Smooth muscle cell (in vitro differentiated cells): Measurements from ENCODE around the gene CASP4. TPM values are rescaled to one million over a fixed set of nuclear protein-coding genes. Genes with fewer than 3 reads are reported as not detected.
"Not testable (repeated sequence)": the region's sequence is repeated elsewhere in the genome, so short reads cannot be mapped to it uniquely, and the experiment has no call there.

Experiments
- DNase-seq: peaks from one replicate; lab custom pipeline; 2025; ENCODE audit not compliant: unreplicated experiment; lab: John Stamatoyannopoulos, UW
- H2AFZ ChIP-seq: fragments of 200-600 bp; sonication (generic); 2 replicates; pipeline ENCODE4 v1.6.0; 2016; ENCODE audit warnings: antibody characterized with exemption, low read depth, mild to moderate bottlenecking
- H3F3A ChIP-seq: fragments of 200-600 bp; sonication (generic); 2 replicates; pipeline ENCODE4 v1.6.0; 2017; ENCODE audit warnings: antibody characterized with exemption, low read depth
- H3K27ac ChIP-seq: fragments of 200-600 bp; sonication (generic); 2 replicates; pipeline ENCODE4 v1.5.1; 2016; ENCODE audit warnings: low read depth, mild to moderate bottlenecking
- H3K27me3 ChIP-seq: fragments of 200-600 bp; sonication (generic); 2 replicates; pipeline ENCODE4 v1.6.1; 2016; ENCODE audit warnings: low read depth, mild to moderate bottlenecking
- H3K36me3 ChIP-seq: fragments of 200-600 bp; sonication (generic); 2 replicates; pipeline ENCODE4 v1.5.1; 2016; ENCODE audit warnings: low read depth
- H3K4me1 ChIP-seq: fragments of 200-600 bp; sonication (generic); 2 replicates; pipeline ENCODE4 v1.5.1; 2016; ENCODE audit warnings: low read depth
- H3K4me2 ChIP-seq: fragments of 200-600 bp; sonication (generic); 2 replicates; pipeline ENCODE4 v1.6.0; 2016; ENCODE audit warnings: mild to moderate bottlenecking
- H3K4me3 ChIP-seq: fragments of 200-600 bp; sonication (generic); 2 replicates; pipeline ENCODE4 v1.5.1; 2016; ENCODE audit warnings: mild to moderate bottlenecking
- H3K79me2 ChIP-seq: fragments of 200-600 bp; sonication (generic); 2 replicates; pipeline ENCODE4 v1.6.0; 2016; ENCODE audit warnings: low read depth, mild to moderate bottlenecking
- H3K9ac ChIP-seq: fragments of 200-600 bp; sonication (generic); 2 replicates; pipeline ENCODE4 v1.6.0; 2016; ENCODE audit warnings: low read depth
- H3K9me3 ChIP-seq: fragments of 200-600 bp; sonication (generic); replicated peaks from 2 replicates; pipeline ENCODE4 v1.5.1; 2016; ENCODE audit warnings: low read depth
- H4K20me1 ChIP-seq: fragments of 200-600 bp; sonication (generic); 2 replicates; pipeline ENCODE4 v1.6.0; 2016; ENCODE audit warnings: low read depth
- CTCF ChIP-seq: fragments of 200-600 bp; sonication (generic); IDR thresholded peaks from 2 replicates; pipeline ENCODE4 v1.5.1; 2017; ENCODE audit warnings: borderline replicate concordance, mild to moderate bottlenecking, antibody characterized with exemption; ENCODE audit not compliant: insufficient read depth, poor library complexity, severe bottlenecking
- WGBS: methylation state at CpG from one replicate; pipeline ENCODE4 v1.1.7; 2016; ENCODE audit warnings: low lambda C conversion rate; 5-methylcytosine and 5-hydroxymethylcytosine counted together
- polyA plus RNA-seq: library from polyadenylated mRNA; unstranded; fragments of >200 nt; fragmentation: Nextera tagmentation; extraction: Ambion mirVana; gene quantifications from 2 replicates; pipeline ENCODE4 v1.2.1, GENCODE V29; 2016
- total RNA-seq: library from RNA; depleted of rRNA; stranded (reverse); fragments of >200 nt; gene quantifications from 2 replicates; pipeline ENCODE4 v1.2.3, GENCODE V29; 2014

The CASP4 gene
- total and polyA plus RNA-seq, 2 experiments from 2014 or later: 8.8 to 36.3 TPM

- Histone ChIP-seq H4K20me1 (no peaks in the 10 kb centered on the region), H3F3A (no peaks in the 10 kb centered on the region), H3K9ac (no peak overlapping the region), H3K36me3 (no peaks in the 10 kb centered on the region), H3K79me2 (no peaks in the 10 kb centered on the region), H2AFZ (no peak overlapping the region), H3K4me3 (no peak overlapping the region), H3K9me3 (no peaks in the 10 kb centered on the region), H3K27ac (no peak overlapping the region), H3K4me2 (no peak overlapping the region), H3K4me1 (no peaks in the 10 kb centered on the region), H3K27me3 (no peaks in the 10 kb centered on the region)
- no peak for TF ChIP-seq CTCF
- 72% methylated on average over 3 of the region's 3 CpGs for WGBS
- DNase-seq: no peak
Observed at GRCh38 chr11:104984808-104985207, 16.4 kb upstream of the CASP4 start.

DNA sequence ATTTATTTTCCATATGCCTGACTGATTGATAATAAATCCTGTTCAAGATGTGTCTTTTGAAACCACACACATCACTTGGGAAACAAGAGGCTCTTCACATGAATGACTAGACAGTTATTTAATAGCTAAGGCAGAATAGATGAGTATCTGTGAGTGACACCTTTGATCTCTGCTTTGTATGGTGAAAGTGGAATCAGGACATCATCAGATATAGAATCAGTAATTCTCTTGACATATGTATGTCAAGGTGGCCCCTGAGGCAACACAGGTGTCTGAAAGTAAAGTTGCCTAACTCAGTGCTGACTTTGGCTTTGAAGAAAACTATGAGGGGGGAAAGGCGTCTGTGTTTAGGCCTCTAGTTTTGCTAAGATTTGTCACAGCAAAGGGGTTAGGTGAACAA, 11.5 kb upstream of the CASP4 start:
- no peaks in the 10 kb centered on the region for H3K36me3 ChIP-seq
- no peak for DNase-seq
- no peak overlapping the region for H3K27ac ChIP-seq
- no peak overlapping the region for H3K9ac ChIP-seq
- no peaks in the 10 kb centered on the region for H4K20me1 ChIP-seq
- no peaks in the 10 kb centered on the region for H3K9me3 ChIP-seq
- H3F3A ChIP-seq: no peaks in the 10 kb centered on the region
- no peak overlapping the region for H3K4me2 ChIP-seq
- 64% methylated on average over 1 of the region's 1 CpG for whole genome bisulfite sequencing
- no peak for TF ChIP-seq CTCF
- H3K27me3 ChIP-seq: no peaks in the 10 kb centered on the region
- no peaks in the 10 kb centered on the region for H3K79me2 ChIP-seq
- no peak overlapping the region for H2AFZ ChIP-seq
- no peak overlapping the region for H3K4me3 ChIP-seq
- no peaks in the 10 kb centered on the region for H3K4me1 ChIP-seq

DNA sequence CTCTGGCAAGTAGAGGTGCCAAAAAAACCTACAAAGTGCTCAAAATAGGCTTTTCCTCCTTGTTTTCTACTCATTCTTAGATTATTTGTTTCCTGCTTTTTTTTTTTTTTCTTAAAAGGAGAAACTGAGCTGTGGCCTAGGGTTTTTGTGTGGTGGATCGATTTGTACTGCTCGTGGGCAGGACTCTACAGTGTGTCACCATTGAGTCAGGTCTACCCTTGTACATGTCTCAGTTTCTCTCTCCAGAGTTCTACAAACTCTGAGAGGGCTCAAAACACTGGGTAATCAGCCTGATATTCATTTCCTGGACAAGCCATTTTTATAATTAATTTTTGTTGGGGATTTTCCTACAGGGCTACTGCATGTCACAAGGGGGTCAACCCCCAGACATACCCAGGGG, 5.2 kb upstream of the CASP4 start:
- H3K4me1 ChIP-seq: no peaks in the 10 kb centered on the region
- no peak overlapping the region for H2AFZ ChIP-seq
- H3K27me3 ChIP-seq: no peaks in the 10 kb centered on the region
- no peak for DNase-seq
- no peaks in the 10 kb centered on the region for H3F3A ChIP-seq
- H3K79me2 ChIP-seq: no peaks in the 10 kb centered on the region
- no peak overlapping the region for H3K4me3 ChIP-seq
- no peak overlapping the region for H3K9ac ChIP-seq
- 89% methylated on average over 2 of the region's 2 CpGs for WGBS
- peaks cover 4% of the 10 kb centered on the region for H3K9me3 ChIP-seq
- H3K36me3 ChIP-seq: no peaks in the 10 kb centered on the region
- H4K20me1 ChIP-seq: no peaks in the 10 kb centered on the region
- TF ChIP-seq CTCF: no peak
- no peak overlapping the region for H3K27ac ChIP-seq
- H3K4me2 ChIP-seq: no peak overlapping the region

DNA sequence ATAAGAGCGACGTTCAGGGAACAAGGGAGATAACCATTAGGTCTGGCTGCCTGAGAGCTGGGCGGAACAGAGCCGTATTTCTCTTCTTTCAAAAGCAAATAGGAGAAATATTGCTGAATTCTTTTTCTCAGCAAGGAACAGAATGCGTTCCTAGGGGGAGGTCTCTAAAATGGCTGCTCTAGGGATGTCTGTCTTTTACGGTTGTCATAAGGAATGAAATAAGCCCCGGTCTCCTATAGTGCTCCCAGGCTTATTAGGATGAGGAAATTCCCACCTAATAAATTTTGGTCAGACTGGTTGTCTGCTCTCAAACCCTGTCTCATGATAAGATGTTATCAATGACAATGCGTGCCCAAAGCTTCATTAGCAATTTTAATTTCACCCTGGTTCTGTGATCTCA, 4.5 kb upstream of the CASP4 start:
- H4K20me1 ChIP-seq, H3K4me2 ChIP-seq, H3K27me3 ChIP-seq, H3K4me1 ChIP-seq, H3K9me3 ChIP-seq, H3K4me3 ChIP-seq, H3K9ac ChIP-seq, H3F3A ChIP-seq, DNase-seq, H3K27ac ChIP-seq, H3K36me3 ChIP-seq, H3K79me2 ChIP-seq, H2AFZ ChIP-seq: not testable (repeated sequence)
- 95% methylated on average over 8 of the region's 8 CpGs for WGBS
